HEK293T (cell line): ENCODE measurements around the gene SIK3.

Experiments
- ARNT ChIP-seq: fragments of 450-650 bp; IDR thresholded peaks from 2 replicates; pipeline ENCODE4 v1.6.1; 2017; ENCODE audit warnings: mild to moderate bottlenecking
- ELF4 ChIP-seq: fragments of 450-650 bp; IDR thresholded peaks from 2 replicates; pipeline ENCODE4 v1.6.1; 2017; ENCODE audit warnings: antibody characterized with exemption
- FOXA1 ChIP-seq: fragments of 450-650 bp; IDR thresholded peaks from 2 replicates; pipeline ENCODE4 v1.6.1; 2016; ENCODE audit warnings: mild to moderate bottlenecking
- FOXK2 ChIP-seq: fragments of 450-650 bp; IDR thresholded peaks from 2 replicates; pipeline ENCODE4 v1.6.1; 2016; ENCODE audit warnings: mild to moderate bottlenecking
- FOXM1 ChIP-seq: fragments of 450-650 bp; IDR thresholded peaks from 2 replicates; pipeline ENCODE4 v1.6.1; 2017; ENCODE audit warnings: mild to moderate bottlenecking, borderline replicate concordance
- L3MBTL2 ChIP-seq: fragments of 450-650 bp; conservative IDR thresholded peaks from 2 replicates; pipeline ENCODE4 v1.6.1; 2016; ENCODE audit warnings: mild to moderate bottlenecking

GRCh38 chr11:117094776-117095175 lies 3.5 kb downstream of the SIK3 start:
- TF ChIP-seq FOXK2 = no peak
- no peak for TF ChIP-seq L3MBTL2
- TF ChIP-seq ELF4 = no peak
- TF ChIP-seq ARNT = no peak
- no peak for TF ChIP-seq FOXA1
- no peak for TF ChIP-seq FOXM1
